ENCODE data around the gene CWH43.

The CWH43 gene

GRCh38 chr4:48991357-48991756, 5.3 kb downstream of the CWH43 start:
- no peak for TF ChIP-seq CTCF (IDR thresholded peaks at IDR 0.05; ENCODE audit: low read depth, low read length)
- TF ChIP-seq POLR2A (IDR thresholded peaks at IDR 0.05; ENCODE audit: extremely low read depth, insufficient read length): no peak
- TF ChIP-seq, protein P1, sequence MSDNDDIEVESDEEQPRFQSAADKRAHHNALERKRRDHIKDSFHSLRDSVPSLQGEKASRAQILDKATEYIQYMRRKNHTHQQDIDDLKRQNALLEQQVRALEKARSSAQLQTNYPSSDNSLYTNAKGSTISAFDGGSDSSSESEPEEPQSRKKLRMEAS (IDR thresholded peaks at IDR 0.05; ENCODE audit: low read depth, low read length): no peak
- TF ChIP-seq MYC (IDR thresholded peaks at IDR 0.05; ENCODE audit: low read depth, low read length): no peak
- no peak overlapping the region for H3K4me3 ChIP-seq (ENCODE audit: low read depth, low read length)
- DNase-seq (ENCODE audit: low read depth): no peak

GRCh38 chr4:48997962-48998361, 11.9 kb downstream of the CWH43 start:
- no peak for DNase-seq (ENCODE audit: low read depth)
- H3K4me3 ChIP-seq (ENCODE audit: low read depth, low read length): no peak overlapping the region
- TF ChIP-seq, protein P1 (IDR thresholded peaks at IDR 0.05; ENCODE audit: low read depth, low read length): no peak
- TF ChIP-seq POLR2A (IDR thresholded peaks at IDR 0.05; ENCODE audit: extremely low read depth, insufficient read length) (no peak), MYC (IDR thresholded peaks at IDR 0.05; ENCODE audit: low read depth, low read length) (no peak), CTCF (IDR thresholded peaks at IDR 0.05; ENCODE audit: low read depth, low read length) (no peak)

DNA sequence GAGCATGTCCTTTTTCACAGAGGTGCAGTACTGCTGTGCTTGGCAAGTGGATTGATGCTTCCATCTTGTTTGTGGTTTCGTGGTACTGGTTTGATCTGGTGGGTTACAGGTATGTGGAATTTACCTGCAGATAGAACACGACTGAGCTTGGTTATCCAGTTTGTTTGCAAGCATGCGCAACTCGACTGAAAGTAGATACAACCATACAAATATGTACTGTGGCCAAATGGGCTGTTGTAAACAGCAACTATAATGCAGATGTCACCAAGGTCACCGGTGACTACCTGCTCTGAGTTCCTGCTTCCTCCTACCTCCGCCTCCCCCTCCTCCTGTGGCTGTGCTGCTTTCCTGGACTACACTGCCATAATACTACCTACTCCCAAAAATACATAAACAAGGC, 12.4 kb downstream of the CWH43 start:
- TF ChIP-seq POLR2A (IDR thresholded peaks at IDR 0.05; ENCODE audit: extremely low read depth, insufficient read length): no peak
- no peak for TF ChIP-seq MYC (IDR thresholded peaks at IDR 0.05; ENCODE audit: low read depth, low read length)
- TF ChIP-seq CTCF (IDR thresholded peaks at IDR 0.05; ENCODE audit: low read depth, low read length): no peak
- TF ChIP-seq, protein P1 (IDR thresholded peaks at IDR 0.05; ENCODE audit: low read depth, low read length): no peak
- no peak overlapping the region for H3K4me3 ChIP-seq (ENCODE audit: low read depth, low read length)
- DNase-seq (ENCODE audit: low read depth): no peak

DNA sequence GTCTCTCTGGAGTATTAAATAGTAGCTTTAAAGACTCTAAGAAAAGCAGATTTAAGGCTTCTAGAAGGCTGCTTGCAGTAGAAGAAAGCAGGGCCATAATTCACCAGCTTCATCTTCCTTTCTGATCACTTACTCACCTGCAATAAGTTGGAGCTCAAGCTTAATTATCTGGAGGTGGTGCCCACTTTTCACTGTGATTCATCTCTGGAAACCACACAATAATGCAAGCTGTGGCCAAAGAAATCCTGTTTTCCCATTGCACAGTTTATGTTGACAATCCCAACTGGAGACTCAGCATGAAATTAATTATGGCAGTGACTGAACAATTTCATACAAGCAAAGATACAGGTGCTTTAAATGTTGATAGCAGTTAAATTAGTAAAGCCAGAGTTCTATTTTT, 14.7 kb downstream of the CWH43 start:
- no peak overlapping the region for H3K4me3 ChIP-seq (ENCODE audit: low read depth, low read length)
- no peak for DNase-seq (ENCODE audit: low read depth)
- TF ChIP-seq, protein P1 (IDR thresholded peaks at IDR 0.05; ENCODE audit: low read depth, low read length): no peak
- no peak for TF ChIP-seq MYC (IDR thresholded peaks at IDR 0.05; ENCODE audit: low read depth, low read length)
- no peak for TF ChIP-seq POLR2A (IDR thresholded peaks at IDR 0.05; ENCODE audit: extremely low read depth, insufficient read length)
- no peak for TF ChIP-seq CTCF (IDR thresholded peaks at IDR 0.05; ENCODE audit: low read depth, low read length)

DNA sequence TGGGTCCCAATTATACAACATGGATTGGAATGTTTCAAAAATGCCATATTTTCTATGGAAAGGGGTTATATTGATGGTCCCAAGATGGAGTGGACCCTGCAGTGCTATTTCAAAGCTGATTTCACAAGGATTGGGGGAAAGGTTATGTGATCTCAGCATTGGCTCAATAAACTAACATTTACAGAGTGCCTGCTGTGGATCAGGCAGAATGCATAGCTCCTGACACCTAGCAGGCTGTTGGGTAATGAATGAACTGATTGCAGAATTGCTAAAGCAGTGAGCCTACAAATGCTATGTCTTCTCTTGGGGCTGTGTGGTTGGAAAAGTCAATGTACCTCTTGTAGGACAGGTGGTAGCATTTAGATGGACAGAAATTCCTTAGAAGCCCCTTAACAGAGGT, 16.9 kb downstream of the CWH43 start:
- no peak for DNase-seq (ENCODE audit: low read depth)
- H3K4me3 ChIP-seq (ENCODE audit: low read depth, low read length): no peak overlapping the region

More for the DNA sequence above, 16.9 kb downstream of the CWH43 start:
- TF ChIP-seq CTCF (IDR thresholded peaks at IDR 0.05; ENCODE audit: low read depth, low read length) (no peak), POLR2A (IDR thresholded peaks at IDR 0.05; ENCODE audit: extremely low read depth, insufficient read length) (no peak), MYC (IDR thresholded peaks at IDR 0.05; ENCODE audit: low read depth, low read length) (no peak)
- TF ChIP-seq, protein P1 (IDR thresholded peaks at IDR 0.05; ENCODE audit: low read depth, low read length): no peak

All from NB4 (cell line).